ENCODE results near the gene PPP4R4.

GRCh38 chr14:94310248-94310647, 136.1 kb downstream of the PPP4R4 start:
- TF ChIP-seq CTCF (conservative IDR thresholded peaks at IDR 0.05; ENCODE audit: low read depth in 2 of 2) (no peak), POLR2AphosphoS5 (IDR thresholded peaks at IDR 0.05; ENCODE audit: low read depth) (no peak), REST (IDR thresholded peaks at IDR 0.05; ENCODE audit: unreplicated experiment) (no peak)

Data from GM23338 (cell line).